ENCODE results near the gene COL27A1. TPM values are rescaled to one million over a fixed set of nuclear protein-coding genes. Genes with fewer than 3 reads are reported as not detected.
"Not testable (repeated sequence)": the region's sequence is repeated elsewhere in the genome, so short reads cannot be mapped to it uniquely, and the experiment has no call there.

COL27A1 gene
- total and polyA plus RNA-seq, 12 donors, result 3.1 to 35.8 (median 5.1) TPM

DNA sequence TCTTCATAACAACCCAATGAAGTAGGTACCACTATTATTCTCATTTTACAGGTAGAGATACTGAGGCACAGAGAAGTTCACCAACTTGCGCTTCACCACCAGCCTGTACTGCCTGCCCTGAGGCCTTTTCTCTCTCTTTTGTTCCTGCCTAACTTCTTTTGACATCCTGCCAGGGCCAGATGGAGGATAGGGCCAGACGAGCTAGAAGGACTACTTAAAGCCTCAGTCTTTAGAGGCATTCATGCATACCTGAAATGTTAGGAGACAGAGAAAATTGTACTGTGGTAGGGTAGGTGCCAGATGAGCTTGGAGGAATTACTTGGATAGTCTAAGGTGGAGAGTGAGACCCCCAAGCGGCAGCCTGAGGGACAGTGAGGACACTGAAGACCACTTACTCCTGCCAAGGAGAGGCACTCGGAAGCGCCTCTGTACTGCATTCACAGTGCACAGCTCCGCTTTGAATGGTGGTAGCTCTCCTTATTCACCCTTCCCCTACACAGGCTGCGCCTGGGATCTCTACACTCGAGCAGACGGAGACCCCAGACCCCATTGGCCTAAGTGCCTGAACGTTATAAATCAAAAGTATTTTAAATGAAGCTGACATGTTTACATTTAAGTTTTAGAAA is 161.4 kb downstream of the COL27A1 start:
- Histone ChIP-seq H3K27me3 (peaks cover 0 to 21% (median 4%) of the 10 kb centered on the region in 7 donors), H3K27ac (no peak overlapping the region), H3K4me3 (no peak overlapping the region), H3K9me3 (peaks cover 0 to 8% (median 0%) of the 10 kb centered on the region in 11 donors), H3K4me1 (peaks cover 0 to 8% (median 0%) of the 10 kb centered on the region in 9 donors), H3K36me3 (peaks cover 0 to 3% (median 0%) of the 10 kb centered on the region in 9 donors)
- ATAC-seq (no peak), DNase-seq (no peak)
- intact Hi-C loops (cut with DNase I), result no loop called here
- 76 to 81% methylated on average over 10 of the region's 10 CpGs for WGBS, 2 donors
- TF ChIP-seq, protein P1, sequence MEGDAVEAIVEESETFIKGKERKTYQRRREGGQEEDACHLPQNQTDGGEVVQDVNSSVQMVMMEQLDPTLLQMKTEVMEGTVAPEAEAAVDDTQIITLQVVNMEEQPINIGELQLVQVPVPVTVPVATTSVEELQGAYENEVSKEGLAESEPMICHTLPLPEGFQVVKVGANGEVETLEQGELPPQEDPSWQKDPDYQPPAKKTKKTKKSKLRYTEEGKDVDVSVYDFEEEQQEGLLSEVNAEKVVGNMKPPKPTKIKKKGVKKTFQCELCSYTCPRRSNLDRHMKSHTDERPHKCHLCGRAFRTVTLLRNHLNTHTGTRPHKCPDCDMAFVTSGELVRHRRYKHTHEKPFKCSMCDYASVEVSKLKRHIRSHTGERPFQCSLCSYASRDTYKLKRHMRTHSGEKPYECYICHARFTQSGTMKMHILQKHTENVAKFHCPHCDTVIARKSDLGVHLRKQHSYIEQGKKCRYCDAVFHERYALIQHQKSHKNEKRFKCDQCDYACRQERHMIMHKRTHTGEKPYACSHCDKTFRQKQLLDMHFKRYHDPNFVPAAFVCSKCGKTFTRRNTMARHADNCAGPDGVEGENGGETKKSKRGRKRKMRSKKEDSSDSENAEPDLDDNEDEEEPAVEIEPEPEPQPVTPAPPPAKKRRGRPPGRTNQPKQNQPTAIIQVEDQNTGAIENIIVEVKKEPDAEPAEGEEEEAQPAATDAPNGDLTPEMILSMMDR (IDR thresholded peaks at IDR 0.05), result no peak

DNA sequence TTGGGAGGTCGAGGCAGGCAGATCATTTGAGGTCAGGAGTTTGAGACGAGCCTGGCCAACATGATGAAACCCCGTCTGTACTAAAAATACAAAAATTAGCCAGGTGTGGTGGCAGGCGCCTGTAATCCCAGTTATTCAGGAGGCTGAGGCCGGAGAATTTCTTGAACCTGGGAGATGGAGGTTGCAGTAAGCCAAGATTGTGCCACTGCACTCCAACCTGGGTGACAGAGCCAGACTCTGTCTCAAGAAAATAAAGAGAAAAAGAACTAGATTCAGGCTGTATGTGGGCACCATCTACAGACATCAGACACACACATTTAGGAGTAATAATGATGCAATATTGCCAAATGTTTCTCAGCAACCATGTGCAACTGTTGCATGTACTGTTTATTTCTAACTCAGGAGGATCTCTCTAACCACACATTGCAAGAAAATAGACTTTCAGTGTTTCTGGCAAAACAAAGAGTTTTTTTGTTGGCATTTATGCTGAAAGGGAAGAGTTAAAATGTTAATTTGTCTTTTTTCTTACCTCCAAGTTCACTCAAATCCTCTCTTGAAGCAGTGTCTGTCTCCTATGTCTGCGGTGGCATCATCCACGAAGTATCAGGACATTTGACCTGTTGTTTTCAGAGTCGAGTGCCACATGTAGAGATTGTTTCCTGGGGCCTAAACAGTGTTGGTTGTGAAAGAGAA is 162.5 kb downstream of the COL27A1 start:
- intact Hi-C loops (cut with DNase I), result no loop called here
- Histone ChIP-seq H3K27ac (no peak overlapping the region), H3K36me3 (no peaks in the 10 kb centered on the region), H3K27me3 (peaks cover 0 to 21% (median 4%) of the 10 kb centered on the region in 7 donors), H3K9me3 (peaks cover 0 to 8% (median 0%) of the 10 kb centered on the region in 11 donors), H3K4me1 (peaks cover 0 to 8% (median 0%) of the 10 kb centered on the region in 9 donors), H3K4me3 (no peak overlapping the region)
- ATAC-seq (no peak), DNase-seq (no peak)
- WGBS, 2 donors, result 78 to 90% methylated on average over 8 of the region's 8 CpGs
- TF ChIP-seq, protein P1 (IDR thresholded peaks at IDR 0.05), result no peak

DNA sequence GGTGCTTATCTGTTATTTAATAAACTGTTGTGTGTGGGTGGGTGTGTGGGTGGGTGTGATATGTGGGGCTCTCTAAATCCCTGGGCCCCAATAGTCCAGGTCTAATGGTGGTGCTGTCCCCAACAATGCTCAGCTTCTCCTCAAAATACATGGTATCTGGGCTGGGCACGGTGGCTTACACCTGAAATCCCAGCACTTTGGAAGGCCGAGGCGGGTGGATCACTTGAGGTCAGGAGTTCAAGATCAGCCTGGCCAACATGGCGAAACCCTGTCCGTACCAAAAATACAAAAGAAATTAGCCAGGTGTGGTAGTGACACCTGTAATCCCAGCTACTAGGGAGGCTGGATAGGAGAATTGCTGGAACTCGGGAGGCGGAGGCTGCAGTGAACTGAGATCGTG is 163.1 kb downstream of the COL27A1 start:
- no peak overlapping the region for H3K4me3 ChIP-seq
- H3K9me3 ChIP-seq, result peaks cover 0 to 8% (median 0%) of the 10 kb centered on the region in 11 donors
- peaks cover 0 to 8% (median 0%) of the 10 kb centered on the region in 9 donors for H3K4me1 ChIP-seq
- 90 to 91% methylated on average over 8 of the region's 8 CpGs for WGBS, 2 donors
- no peak for DNase-seq
- TF ChIP-seq, protein P1 (IDR thresholded peaks at IDR 0.05), result no peak
- no peaks in the 10 kb centered on the region for H3K36me3 ChIP-seq
- H3K27ac ChIP-seq, result no peak overlapping the region
- intact Hi-C loops (cut with DNase I), result no loop called here
- peaks cover 0 to 21% (median 4%) of the 10 kb centered on the region in 7 donors for H3K27me3 ChIP-seq
- ATAC-seq, result no peak

DNA sequence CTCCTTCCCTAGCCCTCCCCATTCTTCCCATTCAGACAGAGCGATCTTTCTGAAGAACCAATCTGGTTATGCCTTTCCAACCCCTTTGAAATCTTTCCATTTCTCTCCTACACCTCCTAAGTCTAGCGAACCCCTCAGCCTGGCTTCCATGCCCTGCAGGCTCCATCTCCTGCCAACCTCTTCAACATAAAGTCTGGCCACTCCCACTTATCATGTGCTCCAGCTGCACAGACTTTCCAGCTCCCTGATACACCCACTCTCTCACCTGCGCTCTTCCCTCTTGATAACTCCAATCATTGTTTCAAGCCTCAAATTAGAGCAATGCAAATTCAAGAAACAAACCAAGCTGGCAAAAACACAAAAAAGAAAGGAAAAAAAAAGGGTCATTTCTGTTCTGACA is 163.8 kb downstream of the COL27A1 start:
- no peak for ATAC-seq
- Histone ChIP-seq H3K27ac (no peak overlapping the region), H3K4me1 (peaks cover 0 to 8% (median 0%) of the 10 kb centered on the region in 9 donors), H3K9me3 (peaks cover 0 to 7% (median 0%) of the 10 kb centered on the region in 11 donors), H3K4me3 (no peak overlapping the region), H3K27me3 (peaks cover 0 to 21% (median 10%) of the 10 kb centered on the region in 7 donors), H3K36me3 (no peaks in the 10 kb centered on the region)
- no peak for DNase-seq
- TF ChIP-seq, protein P1 (IDR thresholded peaks at IDR 0.05), result no peak
- intact Hi-C loops (cut with DNase I), result no loop called here
- 80 to 81% methylated on average over 3 of the region's 3 CpGs for WGBS, 2 donors

DNA sequence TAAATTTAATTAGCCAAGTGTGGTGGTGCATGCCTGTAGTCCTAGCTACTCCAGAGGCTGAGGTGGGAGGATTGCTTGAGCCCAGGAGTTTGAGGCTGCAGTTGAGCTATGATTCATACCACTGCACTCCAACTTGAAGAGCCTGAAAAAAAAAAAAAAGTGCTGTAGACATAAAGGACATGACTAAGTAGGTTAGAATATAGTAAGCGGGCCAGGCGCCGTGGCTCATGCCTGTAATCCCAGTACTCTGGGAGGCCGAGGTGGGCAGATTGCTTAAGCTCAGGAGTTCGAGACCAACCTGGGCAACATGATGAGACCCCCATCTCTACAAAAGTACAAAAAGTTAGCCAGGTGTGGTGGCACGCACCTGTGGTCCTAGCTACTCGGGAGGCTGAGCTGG is 165.4 kb downstream of the COL27A1 start:
- H3K4me3 ChIP-seq; intact Hi-C loops (cut with DNase I); H3K9me3 ChIP-seq; ATAC-seq; H3K27ac ChIP-seq; H3K36me3 ChIP-seq; H3K4me1 ChIP-seq; DNase-seq: not testable (repeated sequence)
- 91 to 99% methylated on average over 7 of the region's 7 CpGs for WGBS, 2 donors
- H3K27me3 ChIP-seq, result peaks cover 0 to 21% (median 10%) of the 10 kb centered on the region in 7 donors

Data from heart right ventricle (tissue), 16 donors.